A673 (cell line): ENCODE data around the gene ATAD3C.

Source experiments
- CTCF ChIP-seq: fragments of 300-800, 200-600 bp; sonication (generic); conservative IDR thresholded peaks from 2 replicates; pipeline ENCODE4 v1.5.1; 2017; ENCODE audit warnings: low read depth, mild to moderate bottlenecking, antibody characterized with exemption, low read length, moderate library complexity, mixed read lengths
- EZH2 ChIP-seq: fragments of 200-600 bp; sonication (generic); IDR thresholded peaks from 2 replicates; pipeline ENCODE4 v1.6.1; 2017; ENCODE audit warnings: borderline replicate concordance, low read depth, mild to moderate bottlenecking, mixed read lengths, antibody characterized with exemption, low read length; ENCODE audit not compliant: poor library complexity, severe bottlenecking

- TF ChIP-seq CTCF: no peak
- no peak for TF ChIP-seq EZH2
These were observed 9.1 kb upstream of the ATAD3C start for GRCh38 chr1:1440262-1441001.
